HCT116 (cell line): ENCODE data around the gene PALM2AKAP2. TPM values are rescaled to one million over a fixed set of nuclear protein-coding genes. Genes with fewer than 3 reads are reported as not detected.

Experiments used
- ATAC-seq: fragments of 200-7000 bp; cut with Tn5 transposase; 2 replicates; pipeline ENCODE4 v1.9.1; 2020; ENCODE audit warnings: mild to moderate bottlenecking, moderate library complexity
- BruUV-seq: library from RNA; stranded (reverse); fragments of 400-500 nt; replicated peaks from 2 replicates; lab custom pipeline; 2021; lab: Mats Ljungman, UMichigan
- CTCF ChIA-PET: fragments of 300-600 bp; sonication (Branson Sonifier 250); formaldehyde crosslinking; loops from one replicate; lab custom pipeline; 2021; ENCODE audit warnings: antibody characterized with exemption; lab: Charles Lee
- POLR2A ChIA-PET: fragments of 300-600, 350-600 bp; sonication (Branson Sonifier 250); formaldehyde crosslinking; loops from one replicate; lab custom pipeline; 2021; ENCODE audit warnings: antibody characterized with exemption; lab: Charles Lee
- RAD21 ChIA-PET, 2 experiments: fragments of 300-600 bp; sonication (Branson Sonifier 250); formaldehyde crosslinking; loops; one replicate each; lab custom pipeline; 2023; ENCODE audit warnings: low total read pairs in 2 of 2; ENCODE audit not compliant: uncharacterized antibody in 2 of 2, unreplicated experiment in 2 of 2, low non-redundant PET in 1 of 2; lab: Charles Lee
- DNase-seq: peaks from one replicate; pipeline ENCODE4 v3.0.0-alpha.2; 2010; ENCODE audit warnings: low read depth, low spot score
- H2AFZ ChIP-seq: fragments of 200-600 bp; shearing (Covaris generic), sonication (generic); 2 replicates; pipeline ENCODE4 v1.6.1; 2017; ENCODE audit warnings: low read depth, mixed run types, mixed read lengths, antibody characterized with exemption, low read length; ENCODE audit not compliant: poor library complexity, severe bottlenecking
- H3K27ac ChIP-seq: 2 replicates; pipeline ENCODE4 v1.5.1; 2012; ENCODE audit warnings: low read depth, low read length
- H3K27me3 ChIP-seq: fragments of 200-600 bp; sonication (generic); 2 replicates; pipeline ENCODE4 v1.6.1; 2016; ENCODE audit warnings: mixed run types, low read length, mixed read lengths; ENCODE audit not compliant: insufficient read depth
- H3K36me3 ChIP-seq, 2 experiments: fragments of 200-500 bp in 1 of 2; fragments of 200-600 bp in 1 of 2; sonication (Bioruptor generic) in 1 of 2; sonication (generic) in 1 of 2; 2 replicates each; pipeline versions ENCODE4 v1.5.1 to v1.6.1; 2014 to 2016; ENCODE audit warnings: low read length in 2 of 2, inconsistent platforms in 1 of 2, mixed read lengths in 1 of 2, mixed run types in 1 of 2; ENCODE audit not compliant: insufficient read depth in 2 of 2, control insufficient read depth in 1 of 2
- H3K4me1 ChIP-seq, 2 experiments: fragments of 200-600 bp in 1 of 2; sonication (generic) in 1 of 2; 2 replicates each; pipeline versions ENCODE4 v1.5.1 to v1.6.1; 2012 to 2017; ENCODE audit warnings: low read length in 2 of 2, inconsistent platforms in 1 of 2, mild to moderate bottlenecking in 1 of 2, mixed read lengths in 1 of 2, mixed run types in 1 of 2, moderate library complexity in 1 of 2; ENCODE audit not compliant: insufficient read depth in 2 of 2, control insufficient read depth in 1 of 2
- H3K4me2 ChIP-seq: fragments of 200-600 bp; sonication (generic); 2 replicates; pipeline ENCODE4 v1.6.1; 2017; ENCODE audit warnings: mixed run types, low read length, mixed read lengths
- H3K4me3 ChIP-seq, 2 experiments: fragments of 200-600 bp in 1 of 2; sonication (generic) in 1 of 2; replicated peaks in 1 of 2; 2 replicates each; pipeline ENCODE4 v1.5.1; 2011 to 2016; ENCODE audit warnings: low read length in 2 of 2, control low read depth in 1 of 2, low read depth in 1 of 2, mild to moderate bottlenecking in 1 of 2, mixed read lengths in 1 of 2, mixed run types in 1 of 2
- H3K79me2 ChIP-seq: fragments of 200-600 bp; sonication (generic); 2 replicates; pipeline ENCODE4 v1.6.1; 2017; ENCODE audit warnings: mild to moderate bottlenecking, mixed run types, low read length, moderate library complexity, mixed read lengths; ENCODE audit not compliant: insufficient read depth
- H3K9ac ChIP-seq: fragments of 200-600 bp; sonication (generic); 2 replicates; pipeline ENCODE4 v1.6.1; 2016; ENCODE audit warnings: low read length, mixed read lengths
- H3K9me2 ChIP-seq: fragments of 200-600 bp; sonication (generic), shearing (Covaris generic); 2 replicates; pipeline ENCODE4 v1.6.1; 2017; ENCODE audit warnings: mixed run types, mild to moderate bottlenecking, moderate library complexity; ENCODE audit not compliant: insufficient read depth
- H3K9me3 ChIP-seq, 2 experiments: fragments of 200-500 bp in 1 of 2; fragments of 200-600 bp in 1 of 2; sonication (Bioruptor generic) in 1 of 2; sonication (generic) in 1 of 2; 2 replicates each; pipeline ENCODE4 v1.6.1; 2014 to 2017; ENCODE audit warnings: low read length in 2 of 2, mixed read lengths in 2 of 2, inconsistent platforms in 1 of 2, low read depth in 1 of 2, mild to moderate bottlenecking in 1 of 2, mixed run types in 1 of 2, moderate library complexity in 1 of 2; ENCODE audit not compliant: control insufficient read depth in 1 of 2, insufficient read depth in 1 of 2
- H4K20me1 ChIP-seq: fragments of 200-600 bp; sonication (generic), shearing (Covaris generic); 2 replicates; pipeline ENCODE4 v1.6.1; 2017; ENCODE audit warnings: mixed run types, mild to moderate bottlenecking, moderate library complexity; ENCODE audit not compliant: insufficient read depth
- CBX3 ChIP-seq: IDR thresholded peaks from 2 replicates; pipeline ENCODE4 v1.6.1; 2012; ENCODE audit warnings: low read depth
- EGR1 ChIP-seq: IDR thresholded peaks from 2 replicates; pipeline ENCODE4 v1.6.1; 2012; ENCODE audit warnings: low read depth
- ELF1 ChIP-seq: IDR thresholded peaks from 2 replicates; pipeline ENCODE4 v1.6.1; 2012; ENCODE audit warnings: low read depth, borderline replicate concordance
- EZH2phosphoT487 ChIP-seq: fragments of 200-600 bp; IDR thresholded peaks from 2 replicates; pipeline ENCODE4 v1.6.1; 2018; ENCODE audit warnings: antibody characterized with exemption, borderline replicate concordance
- JUND ChIP-seq: IDR thresholded peaks from 2 replicates; pipeline ENCODE4 v1.6.1; 2012
- POLR2AphosphoS5 ChIP-seq: IDR thresholded peaks from 2 replicates; pipeline ENCODE4 v1.6.1; 2011; ENCODE audit warnings: mild to moderate bottlenecking, low read depth, low read length, moderate library complexity
- SIN3A ChIP-seq: IDR thresholded peaks from 2 replicates; pipeline ENCODE4 v1.6.1; 2012; ENCODE audit warnings: low read depth
- SRF ChIP-seq: IDR thresholded peaks from 2 replicates; pipeline ENCODE4 v1.6.1; 2012; ENCODE audit warnings: low read depth
- TCF7L2 ChIP-seq: IDR thresholded peaks from 2 replicates; pipeline ENCODE4 v1.7.0; 2011; ENCODE audit warnings: borderline replicate concordance, inconsistent platforms; ENCODE audit not compliant: insufficient read depth, insufficient read length; ENCODE audit errors: extremely low read depth
- YY1 ChIP-seq: IDR thresholded peaks from 2 replicates; pipeline ENCODE4 v1.6.1; 2011; ENCODE audit warnings: low read length, low read depth, moderate library complexity, mild to moderate bottlenecking; ENCODE audit not compliant: insufficient replicate concordance; ENCODE audit errors: extremely low read depth
- ZNF274 ChIP-seq: fragments of 200-500 bp; sonication (Bioruptor generic); IDR thresholded peaks from 2 replicates; pipeline ENCODE4 v1.6.1; 2014; ENCODE audit warnings: mild to moderate bottlenecking, low read depth, low read length, inconsistent platforms
- intact Hi-C: fragments of 100-400 bp; cut with micrococcal nuclease; formaldehyde crosslinking; loops from 2 replicates; pipeline ENCODE4 v1.10.0; 2022
- total RNA-seq: library from RNA; stranded (reverse); gene quantifications from one replicate; pipeline ENCODE4 v1.2.1, GENCODE V29; 2021; ENCODE audit not compliant: unreplicated experiment
- TF ChIP-seq, protein P1 (sequence below): IDR thresholded peaks from 2 replicates; pipeline ENCODE4 v1.6.1; 2012
- TF ChIP-seq, protein P2 (sequence below): IDR thresholded peaks from 2 replicates; pipeline ENCODE4 v1.6.1; 2011; ENCODE audit warnings: mild to moderate bottlenecking, low read length, moderate library complexity; ENCODE audit not compliant: insufficient replicate concordance; ENCODE audit errors: extremely low read depth
- TF ChIP-seq, protein P3 (sequence below): IDR thresholded peaks from 2 replicates; pipeline ENCODE4 v1.6.1; 2012; ENCODE audit warnings: low read depth
- TF ChIP-seq, protein P4 (sequence below): IDR thresholded peaks from 2 replicates; pipeline ENCODE4 v1.6.1; 2012
- TF ChIP-seq, protein P5 (sequence below), 3 experiments: fragments of 200-600 bp in 1 of 3; sonication (generic) in 1 of 3; IDR thresholded peaks in 2 of 3; conservative IDR thresholded peaks in 1 of 3; 2 replicates each; pipeline ENCODE4 v1.5.1; 2012 to 2017; ENCODE audit warnings: low read depth in 2 of 3, low read length in 2 of 3, antibody characterized with exemption in 1 of 3, borderline replicate concordance in 1 of 3, control low read depth in 1 of 3, mild to moderate bottlenecking in 1 of 3, mixed read lengths in 1 of 3, mixed run types in 1 of 3, moderate library complexity in 1 of 3; ENCODE audit not compliant: insufficient read depth in 1 of 3

Gene PALM2AKAP2
- total RNA-seq, 1 experiment from 2014 or later, result 0.34 TPM

DNA sequence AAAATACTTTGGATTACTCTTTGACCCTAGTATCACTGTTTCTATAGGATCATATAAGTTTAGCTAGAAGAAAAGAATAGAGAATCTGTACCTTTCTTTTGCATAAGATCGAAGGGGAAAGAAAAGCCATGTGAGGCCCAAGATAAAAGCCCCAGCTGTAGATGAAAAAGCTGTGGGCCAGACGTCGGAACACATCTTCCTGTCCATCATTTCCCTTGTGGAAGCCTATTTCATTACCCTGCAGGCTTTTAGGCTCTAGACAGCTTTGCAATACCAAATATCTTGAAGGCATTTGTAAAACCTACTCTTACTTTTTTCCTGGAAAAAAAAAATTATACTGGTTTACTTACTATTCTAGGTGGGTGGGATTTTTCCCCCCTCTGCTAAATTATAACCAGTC is 10.0 kb downstream of the PALM2AKAP2 start (continued):
- TF ChIP-seq, protein P1, sequence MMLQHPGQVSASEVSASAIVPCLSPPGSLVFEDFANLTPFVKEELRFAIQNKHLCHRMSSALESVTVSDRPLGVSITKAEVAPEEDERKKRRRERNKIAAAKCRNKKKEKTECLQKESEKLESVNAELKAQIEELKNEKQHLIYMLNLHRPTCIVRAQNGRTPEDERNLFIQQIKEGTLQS, result no peak
- no peak for TF ChIP-seq YY1
- TF ChIP-seq EZH2phosphoT487, result no peak
- no peak for TF ChIP-seq TCF7L2
- TF ChIP-seq, protein P2, sequence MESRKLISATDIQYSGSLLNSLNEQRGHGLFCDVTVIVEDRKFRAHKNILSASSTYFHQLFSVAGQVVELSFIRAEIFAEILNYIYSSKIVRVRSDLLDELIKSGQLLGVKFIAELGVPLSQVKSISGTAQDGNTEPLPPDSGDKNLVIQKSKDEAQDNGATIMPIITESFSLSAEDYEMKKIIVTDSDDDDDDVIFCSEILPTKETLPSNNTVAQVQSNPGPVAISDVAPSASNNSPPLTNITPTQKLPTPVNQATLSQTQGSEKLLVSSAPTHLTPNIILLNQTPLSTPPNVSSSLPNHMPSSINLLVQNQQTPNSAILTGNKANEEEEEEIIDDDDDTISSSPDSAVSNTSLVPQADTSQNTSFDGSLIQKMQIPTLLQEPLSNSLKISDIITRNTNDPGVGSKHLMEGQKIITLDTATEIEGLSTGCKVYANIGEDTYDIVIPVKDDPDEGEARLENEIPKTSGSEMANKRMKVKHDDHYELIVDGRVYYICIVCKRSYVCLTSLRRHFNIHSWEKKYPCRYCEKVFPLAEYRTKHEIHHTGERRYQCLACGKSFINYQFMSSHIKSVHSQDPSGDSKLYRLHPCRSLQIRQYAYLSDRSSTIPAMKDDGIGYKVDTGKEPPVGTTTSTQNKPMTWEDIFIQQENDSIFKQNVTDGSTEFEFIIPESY, result no peak

DNA sequence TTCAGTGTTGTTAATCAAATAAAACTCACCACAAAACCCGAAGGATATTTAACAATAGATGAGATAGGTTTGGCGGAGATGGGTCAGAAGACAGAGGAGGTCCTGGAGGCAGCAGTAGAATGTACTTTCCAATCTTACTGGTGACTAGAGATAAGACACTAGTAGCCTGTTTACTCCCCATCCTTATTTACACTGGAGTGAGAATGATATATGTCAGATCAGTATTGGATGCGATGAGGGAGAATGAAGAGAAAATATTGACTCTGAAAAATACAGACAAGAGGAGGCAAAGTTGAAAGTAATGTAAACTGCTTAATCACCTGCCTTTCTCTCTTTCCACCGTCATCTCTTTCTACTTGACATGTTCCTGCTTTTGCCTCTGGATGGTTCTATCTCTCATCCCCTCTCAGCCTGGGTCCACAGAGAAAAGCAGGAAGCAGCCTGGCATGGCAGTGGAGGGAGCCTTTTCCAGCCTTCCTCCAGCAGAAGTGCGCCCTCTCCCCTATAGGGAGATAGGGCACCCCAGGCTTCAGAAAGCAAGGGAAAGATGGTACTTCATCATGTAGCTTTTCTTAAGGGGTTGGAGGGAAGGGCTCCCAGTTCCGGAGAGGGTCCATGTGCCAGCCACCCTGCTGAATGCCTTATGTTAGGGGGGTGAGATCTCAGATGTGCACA is 11.1 kb downstream of the PALM2AKAP2 start:
- Histone ChIP-seq H3K9ac (no peak overlapping the region), H3K27ac (no peak overlapping the region), H3K9me2 (no peaks in the 10 kb centered on the region), H3K27me3 (0 out of 2 replicates have a peak, but pooled peaks cover 4% of the 10 kb centered on the region), H3K4me3 (no peak overlapping the region), H3K79me2 (no peaks in the 10 kb centered on the region), H3K9me3 (no peaks in the 10 kb centered on the region), H4K20me1 (no peaks in the 10 kb centered on the region), H3K36me3 (no peaks in the 10 kb centered on the region), H3K4me1 (no peaks in the 10 kb centered on the region), H2AFZ (no peak overlapping the region), H3K4me2 (no peak overlapping the region)
- ChIA-PET POLR2A (no interaction called here), CTCF (no interaction called here), RAD21 (no interaction called here)
- DNase-seq (no peak), ATAC-seq (no peak)
- intact Hi-C loops, result no loop called here
- BruUV-seq, result no TSS peak
- TF ChIP-seq JUND (no peak), SRF (no peak), POLR2AphosphoS5 (no peak), SIN3A (no peak), EGR1 (no peak), CBX3 (no peak), ZNF274 (no peak), ELF1 (no peak)
- TF ChIP-seq, protein P1, result no peak
- TF ChIP-seq, protein P3, sequence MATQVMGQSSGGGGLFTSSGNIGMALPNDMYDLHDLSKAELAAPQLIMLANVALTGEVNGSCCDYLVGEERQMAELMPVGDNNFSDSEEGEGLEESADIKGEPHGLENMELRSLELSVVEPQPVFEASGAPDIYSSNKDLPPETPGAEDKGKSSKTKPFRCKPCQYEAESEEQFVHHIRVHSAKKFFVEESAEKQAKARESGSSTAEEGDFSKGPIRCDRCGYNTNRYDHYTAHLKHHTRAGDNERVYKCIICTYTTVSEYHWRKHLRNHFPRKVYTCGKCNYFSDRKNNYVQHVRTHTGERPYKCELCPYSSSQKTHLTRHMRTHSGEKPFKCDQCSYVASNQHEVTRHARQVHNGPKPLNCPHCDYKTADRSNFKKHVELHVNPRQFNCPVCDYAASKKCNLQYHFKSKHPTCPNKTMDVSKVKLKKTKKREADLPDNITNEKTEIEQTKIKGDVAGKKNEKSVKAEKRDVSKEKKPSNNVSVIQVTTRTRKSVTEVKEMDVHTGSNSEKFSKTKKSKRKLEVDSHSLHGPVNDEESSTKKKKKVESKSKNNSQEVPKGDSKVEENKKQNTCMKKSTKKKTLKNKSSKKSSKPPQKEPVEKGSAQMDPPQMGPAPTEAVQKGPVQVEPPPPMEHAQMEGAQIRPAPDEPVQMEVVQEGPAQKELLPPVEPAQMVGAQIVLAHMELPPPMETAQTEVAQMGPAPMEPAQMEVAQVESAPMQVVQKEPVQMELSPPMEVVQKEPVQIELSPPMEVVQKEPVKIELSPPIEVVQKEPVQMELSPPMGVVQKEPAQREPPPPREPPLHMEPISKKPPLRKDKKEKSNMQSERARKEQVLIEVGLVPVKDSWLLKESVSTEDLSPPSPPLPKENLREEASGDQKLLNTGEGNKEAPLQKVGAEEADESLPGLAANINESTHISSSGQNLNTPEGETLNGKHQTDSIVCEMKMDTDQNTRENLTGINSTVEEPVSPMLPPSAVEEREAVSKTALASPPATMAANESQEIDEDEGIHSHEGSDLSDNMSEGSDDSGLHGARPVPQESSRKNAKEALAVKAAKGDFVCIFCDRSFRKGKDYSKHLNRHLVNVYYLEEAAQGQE, result no peak
- TF ChIP-seq, protein P4, sequence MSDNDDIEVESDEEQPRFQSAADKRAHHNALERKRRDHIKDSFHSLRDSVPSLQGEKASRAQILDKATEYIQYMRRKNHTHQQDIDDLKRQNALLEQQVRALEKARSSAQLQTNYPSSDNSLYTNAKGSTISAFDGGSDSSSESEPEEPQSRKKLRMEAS, result no peak
- TF ChIP-seq, protein P5, sequence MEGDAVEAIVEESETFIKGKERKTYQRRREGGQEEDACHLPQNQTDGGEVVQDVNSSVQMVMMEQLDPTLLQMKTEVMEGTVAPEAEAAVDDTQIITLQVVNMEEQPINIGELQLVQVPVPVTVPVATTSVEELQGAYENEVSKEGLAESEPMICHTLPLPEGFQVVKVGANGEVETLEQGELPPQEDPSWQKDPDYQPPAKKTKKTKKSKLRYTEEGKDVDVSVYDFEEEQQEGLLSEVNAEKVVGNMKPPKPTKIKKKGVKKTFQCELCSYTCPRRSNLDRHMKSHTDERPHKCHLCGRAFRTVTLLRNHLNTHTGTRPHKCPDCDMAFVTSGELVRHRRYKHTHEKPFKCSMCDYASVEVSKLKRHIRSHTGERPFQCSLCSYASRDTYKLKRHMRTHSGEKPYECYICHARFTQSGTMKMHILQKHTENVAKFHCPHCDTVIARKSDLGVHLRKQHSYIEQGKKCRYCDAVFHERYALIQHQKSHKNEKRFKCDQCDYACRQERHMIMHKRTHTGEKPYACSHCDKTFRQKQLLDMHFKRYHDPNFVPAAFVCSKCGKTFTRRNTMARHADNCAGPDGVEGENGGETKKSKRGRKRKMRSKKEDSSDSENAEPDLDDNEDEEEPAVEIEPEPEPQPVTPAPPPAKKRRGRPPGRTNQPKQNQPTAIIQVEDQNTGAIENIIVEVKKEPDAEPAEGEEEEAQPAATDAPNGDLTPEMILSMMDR (IDR thresholded peaks at IDR 0.05 in 2 of 3, conservative IDR thresholded peaks at IDR 0.05 in 1 of 3; ENCODE audit: borderline replicate concordance in 1 of 3, insufficient read depth in 1 of 3, low read depth in 2 of 3, low read length in 2 of 3), result no peak
